ENCODE measurements around the gene CRCP.
"Not testable (repeated sequence)": the region's sequence is repeated elsewhere in the genome, so short reads cannot be mapped to it uniquely, and the experiment has no call there.

The CRCP gene

DNA sequence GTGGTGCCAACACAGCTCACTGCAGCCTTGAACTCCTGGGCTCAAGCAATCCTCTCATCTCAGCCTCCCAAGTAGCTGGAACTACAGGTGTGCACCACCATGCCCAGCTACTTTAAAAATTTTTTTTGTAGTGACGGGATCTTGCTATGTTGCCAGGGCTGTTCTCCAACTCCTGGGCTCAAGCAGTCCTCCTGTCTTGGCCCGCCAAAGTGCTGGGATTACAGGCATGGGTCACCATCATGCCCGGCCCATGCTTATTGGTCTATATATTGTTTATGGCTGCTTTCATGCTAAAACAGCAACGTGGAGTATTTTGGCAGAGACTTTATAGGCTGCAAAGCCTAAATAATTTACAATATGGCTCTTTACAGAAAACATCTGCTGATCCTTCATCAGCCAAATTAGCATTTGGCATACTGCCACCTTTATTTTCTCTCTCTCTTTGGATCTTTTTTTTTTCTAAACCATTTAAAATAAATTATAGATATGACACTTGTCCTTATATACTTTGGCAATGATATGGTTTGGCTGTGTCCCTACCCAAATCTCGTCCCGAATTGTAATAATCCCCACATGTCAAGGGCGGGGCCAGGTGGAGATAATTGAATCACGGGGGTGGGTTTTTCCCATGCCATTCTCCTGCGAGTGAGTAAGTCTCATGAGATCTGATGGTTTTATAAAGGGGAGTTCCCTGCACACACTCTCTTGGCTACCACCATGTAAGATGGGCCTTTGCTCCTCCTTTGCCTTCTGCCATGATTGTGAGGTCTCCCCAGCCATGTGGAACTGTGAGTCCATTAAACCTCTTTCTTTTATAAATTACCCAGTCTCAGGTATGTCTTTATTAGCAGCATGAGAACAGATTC is 58.1 kb downstream of the CRCP start:
- H3K9me3 ChIP-seq (ENCODE audit: control insufficient read depth, low read length); DNase-seq; H3K18ac ChIP-seq (ENCODE audit: low read depth in 1 of 2, low read length in 2 of 2); H3K9ac ChIP-seq (ENCODE audit: low read length); H2BK12ac ChIP-seq (ENCODE audit: low read length in 2 of 2); H3K27ac ChIP-seq (ENCODE audit: low read length, poor library complexity, severe bottlenecking); H3K4me1 ChIP-seq (ENCODE audit: control insufficient read depth, insufficient read depth, low read depth, low read length); H3K23ac ChIP-seq (ENCODE audit: low read length in 2 of 2); H2AFZ ChIP-seq (ENCODE audit: low read depth, low read length); H4K8ac ChIP-seq (ENCODE audit: low read length); H2AK5ac ChIP-seq (ENCODE audit: low read length, severe bottlenecking); H4K91ac ChIP-seq (ENCODE audit: low read length); H2BK5ac ChIP-seq (ENCODE audit: low read depth, low read length, poor library complexity, severe bottlenecking); H3K4me3 ChIP-seq (ENCODE audit: insufficient read depth in 1 of 2, low read depth in 1 of 2, low read length in 2 of 2); H3K36me3 ChIP-seq (ENCODE audit: control insufficient read depth in 1 of 2, insufficient read depth in 2 of 2, low read depth in 1 of 2, low read length in 2 of 2); H3K4ac ChIP-seq (ENCODE audit: low read depth in 1 of 2, low read length in 2 of 2); H3K4me2 ChIP-seq (ENCODE audit: low read length, poor library complexity, severe bottlenecking); H3K79me1 ChIP-seq (replicated peaks; ENCODE audit: low read length, poor library complexity, severe bottlenecking); H2BK15ac ChIP-seq (ENCODE audit: low read depth, poor library complexity, severe bottlenecking); H3K27me3 ChIP-seq (ENCODE audit: control insufficient read depth in 1 of 2, insufficient read depth in 1 of 2, low read length in 2 of 2); H3K14ac ChIP-seq (ENCODE audit: low read length in 2 of 2): not testable (repeated sequence)
- WGBS: 92% methylated on average over 9 of the region's 9 CpGs
- peak overlapping the region; percentile 19 for H2BK120ac ChIP-seq (ENCODE audit: low read depth, low read length)

DNA sequence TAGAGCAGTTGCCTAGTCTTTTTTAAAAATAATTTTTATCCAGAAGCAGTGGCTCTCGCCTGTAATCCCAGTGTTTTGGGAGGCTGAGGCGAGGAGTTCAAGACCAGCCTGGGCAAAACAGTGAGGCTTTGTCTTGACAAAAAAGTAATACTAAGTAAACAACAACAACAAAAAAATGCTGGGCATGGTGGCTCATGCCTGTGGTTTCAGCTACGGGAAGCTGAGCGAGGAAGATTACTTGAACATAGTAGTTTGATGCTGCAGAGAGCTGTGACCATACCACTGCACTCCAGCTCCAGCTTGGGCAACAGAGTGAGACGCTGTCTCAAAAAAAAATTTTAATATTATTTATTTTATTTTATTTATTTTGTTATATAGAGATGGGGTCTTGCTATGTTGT is 59.2 kb downstream of the CRCP start:
- Histone ChIP-seq H3K9ac (ENCODE audit: low read length) (no peak overlapping the region), H3K4me3 (ENCODE audit: insufficient read depth in 1 of 2, low read depth in 1 of 2, low read length in 2 of 2) (no peak overlapping the region), H3K79me1 (replicated peaks; ENCODE audit: low read length, poor library complexity, severe bottlenecking) (no peaks in the 10 kb centered on the region), H2BK5ac (ENCODE audit: low read depth, low read length, poor library complexity, severe bottlenecking) (no peak overlapping the region), H3K4me2 (ENCODE audit: low read length, poor library complexity, severe bottlenecking) (no peak overlapping the region), H3K18ac (ENCODE audit: low read depth in 1 of 2, low read length in 2 of 2) (no peak overlapping the region), H3K9me3 (ENCODE audit: control insufficient read depth, low read length) (peaks cover 2% of the 10 kb centered on the region), H3K4me1 (ENCODE audit: control insufficient read depth, insufficient read depth, low read depth, low read length) (peaks cover 8% of the 10 kb centered on the region), H3K14ac (ENCODE audit: low read length in 2 of 2) (no peak overlapping the region), H2AFZ (ENCODE audit: low read depth, low read length) (no peak overlapping the region), H4K8ac (ENCODE audit: low read length) (no peak overlapping the region), H3K4ac (ENCODE audit: low read depth in 1 of 2, low read length in 2 of 2) (no peak overlapping the region), H4K91ac (ENCODE audit: low read length) (no peak overlapping the region), H3K27me3 (ENCODE audit: control insufficient read depth in 1 of 2, insufficient read depth in 1 of 2, low read length in 2 of 2) (no peaks in the 10 kb centered on the region), H3K23ac (ENCODE audit: low read length in 2 of 2) (no peak overlapping the region), H2BK15ac (ENCODE audit: low read depth, poor library complexity, severe bottlenecking) (no peak overlapping the region), H2BK12ac (ENCODE audit: low read length in 2 of 2) (no peak overlapping the region), H3K27ac (ENCODE audit: low read length, poor library complexity, severe bottlenecking) (no peak overlapping the region), H3K36me3 (ENCODE audit: control insufficient read depth in 1 of 2, insufficient read depth in 2 of 2, low read depth in 1 of 2, low read length in 2 of 2) (no peaks in the 10 kb centered on the region), H2AK5ac (ENCODE audit: low read length, severe bottlenecking) (no peak overlapping the region), H2BK120ac (ENCODE audit: low read depth, low read length) (no peak overlapping the region)
- DNase-seq: peak; percentile 37
- WGBS: 60% methylated on average over 4 of the region's 5 CpGs

DNA sequence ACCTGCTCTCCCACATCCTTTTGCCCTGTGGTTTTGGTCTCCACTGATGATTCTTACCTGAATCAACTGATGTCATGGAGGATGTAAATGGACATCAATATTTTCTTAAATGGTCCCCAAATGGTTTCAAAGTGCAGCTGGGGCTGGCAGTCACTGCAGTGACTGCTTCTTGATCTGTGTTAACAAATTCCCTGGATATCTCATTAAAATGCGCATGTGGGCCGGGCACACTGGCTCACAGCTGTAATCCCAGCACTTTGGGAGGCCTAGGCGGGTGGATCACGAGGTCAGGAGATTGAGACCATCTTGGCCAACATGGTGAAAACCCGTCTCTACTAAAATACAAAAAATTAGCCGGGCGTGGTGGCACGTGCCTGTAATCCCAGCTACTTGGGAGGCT is 60.4 kb downstream of the CRCP start:
- H3K79me1 ChIP-seq (replicated peaks; ENCODE audit: low read length, poor library complexity, severe bottlenecking); H3K4ac ChIP-seq (ENCODE audit: low read depth in 1 of 2, low read length in 2 of 2); H2BK5ac ChIP-seq (ENCODE audit: low read depth, low read length, poor library complexity, severe bottlenecking); H2BK15ac ChIP-seq (ENCODE audit: low read depth, poor library complexity, severe bottlenecking); H3K9me3 ChIP-seq (ENCODE audit: control insufficient read depth, low read length); DNase-seq; H3K9ac ChIP-seq (ENCODE audit: low read length); H3K23ac ChIP-seq (ENCODE audit: low read length in 2 of 2); H3K4me1 ChIP-seq (ENCODE audit: control insufficient read depth, insufficient read depth, low read depth, low read length); H2BK12ac ChIP-seq (ENCODE audit: low read length in 2 of 2); H3K27ac ChIP-seq (ENCODE audit: low read length, poor library complexity, severe bottlenecking); H3K14ac ChIP-seq (ENCODE audit: low read length in 2 of 2); H3K4me3 ChIP-seq (ENCODE audit: insufficient read depth in 1 of 2, low read depth in 1 of 2, low read length in 2 of 2); H3K18ac ChIP-seq (ENCODE audit: low read depth in 1 of 2, low read length in 2 of 2); H2AK5ac ChIP-seq (ENCODE audit: low read length, severe bottlenecking); H3K36me3 ChIP-seq (ENCODE audit: control insufficient read depth in 1 of 2, insufficient read depth in 2 of 2, low read depth in 1 of 2, low read length in 2 of 2); H3K4me2 ChIP-seq (ENCODE audit: low read length, poor library complexity, severe bottlenecking); H3K27me3 ChIP-seq (ENCODE audit: control insufficient read depth in 1 of 2, insufficient read depth in 1 of 2, low read length in 2 of 2); H4K91ac ChIP-seq (ENCODE audit: low read length); H4K8ac ChIP-seq (ENCODE audit: low read length); H2BK120ac ChIP-seq (ENCODE audit: low read depth, low read length); H2AFZ ChIP-seq (ENCODE audit: low read depth, low read length): not testable (repeated sequence)
- 95% methylated on average over 8 of the region's 8 CpGs for WGBS

DNA sequence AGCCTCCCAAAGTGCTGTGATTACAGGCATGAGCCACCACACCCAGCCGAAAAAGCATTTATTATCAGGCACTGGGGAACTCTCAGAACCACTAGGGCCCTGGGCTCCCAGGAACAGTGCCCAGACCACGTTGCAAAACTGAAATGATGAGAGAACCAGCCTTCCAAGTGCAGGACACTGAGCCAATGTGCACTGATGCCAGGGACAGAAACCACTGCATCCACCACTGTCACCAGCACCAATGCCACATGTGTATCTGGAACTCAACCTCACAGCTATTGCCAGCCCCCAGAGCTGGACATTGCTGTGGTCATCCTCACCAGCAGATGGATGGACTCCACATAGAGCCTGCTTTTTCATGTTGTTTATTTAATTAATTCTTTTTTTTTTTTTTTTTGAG is 62.3 kb downstream of the CRCP start:
- Histone ChIP-seq H3K36me3 (ENCODE audit: control insufficient read depth in 1 of 2, insufficient read depth in 2 of 2, low read depth in 1 of 2, low read length in 2 of 2) (no peaks in the 10 kb centered on the region), H2AFZ (ENCODE audit: low read depth, low read length) (no peak overlapping the region), H3K4me1 (ENCODE audit: control insufficient read depth, insufficient read depth, low read depth, low read length) (peaks cover 2% of the 10 kb centered on the region), H3K23ac (ENCODE audit: low read length in 2 of 2) (no peak overlapping the region), H3K27ac (ENCODE audit: low read length, poor library complexity, severe bottlenecking) (no peak overlapping the region), H2AK5ac (ENCODE audit: low read length, severe bottlenecking) (no peak overlapping the region), H3K4me2 (ENCODE audit: low read length, poor library complexity, severe bottlenecking) (no peak overlapping the region), H3K4ac (ENCODE audit: low read depth in 1 of 2, low read length in 2 of 2) (no peak overlapping the region), H3K79me1 (replicated peaks; ENCODE audit: low read length, poor library complexity, severe bottlenecking) (no peaks in the 10 kb centered on the region), H4K91ac (ENCODE audit: low read length) (no peak overlapping the region), H2BK15ac (ENCODE audit: low read depth, poor library complexity, severe bottlenecking) (no peak overlapping the region), H2BK5ac (ENCODE audit: low read depth, low read length, poor library complexity, severe bottlenecking) (no peak overlapping the region), H3K27me3 (ENCODE audit: control insufficient read depth in 1 of 2, insufficient read depth in 1 of 2, low read length in 2 of 2) (no peaks in the 10 kb centered on the region), H3K9ac (ENCODE audit: low read length) (no peak overlapping the region), H2BK12ac (ENCODE audit: low read length in 2 of 2) (no peak overlapping the region), H2BK120ac (ENCODE audit: low read depth, low read length) (no peak overlapping the region), H3K18ac (ENCODE audit: low read depth in 1 of 2, low read length in 2 of 2) (no peak overlapping the region), H4K8ac (ENCODE audit: low read length) (no peak overlapping the region), H3K4me3 (ENCODE audit: insufficient read depth in 1 of 2, low read depth in 1 of 2, low read length in 2 of 2) (no peak overlapping the region), H3K14ac (ENCODE audit: low read length in 2 of 2) (no peak overlapping the region), H3K9me3 (ENCODE audit: control insufficient read depth, low read length) (peaks cover 2% of the 10 kb centered on the region)
- WGBS: 74% methylated on average over 2 of the region's 2 CpGs
- no peak for DNase-seq
